ENCODE data around the gene MAP3K5.

DNA sequence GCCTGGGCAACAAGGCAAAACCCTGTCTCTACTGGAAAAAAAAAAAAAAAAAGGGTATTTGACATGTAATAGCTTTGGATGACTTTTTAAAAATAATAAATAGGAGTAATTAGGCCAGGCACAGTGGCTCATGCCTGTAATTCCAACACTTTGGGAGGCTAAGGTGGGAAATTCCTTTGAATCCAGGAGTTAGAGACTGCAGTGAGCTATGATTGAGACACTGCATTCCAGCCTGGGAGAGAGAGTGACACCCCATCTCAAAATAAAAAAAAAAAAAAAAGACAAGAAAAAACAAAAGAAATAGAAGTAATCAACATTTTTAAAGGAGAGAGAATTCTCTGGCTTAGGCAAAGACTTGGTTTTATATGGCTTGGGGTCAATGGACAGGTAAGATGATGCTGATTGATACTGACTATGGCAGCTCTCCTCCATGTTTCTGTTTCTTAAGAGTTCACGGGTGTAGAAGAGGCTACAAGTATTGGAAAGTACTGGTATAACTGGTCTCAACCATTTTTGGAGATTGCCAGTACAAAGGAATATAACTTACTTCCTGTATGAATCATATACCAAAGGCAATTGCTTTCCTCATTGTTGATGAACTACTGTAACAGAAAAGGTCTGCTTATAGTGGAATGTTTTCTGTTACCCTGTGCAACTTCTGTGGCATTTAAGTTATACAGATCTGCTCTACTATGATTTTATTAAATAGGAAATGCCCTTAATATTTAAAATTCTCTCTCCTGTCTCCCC is 10.1 kb downstream of the MAP3K5 start:
- TF ChIP-seq, protein P1, sequence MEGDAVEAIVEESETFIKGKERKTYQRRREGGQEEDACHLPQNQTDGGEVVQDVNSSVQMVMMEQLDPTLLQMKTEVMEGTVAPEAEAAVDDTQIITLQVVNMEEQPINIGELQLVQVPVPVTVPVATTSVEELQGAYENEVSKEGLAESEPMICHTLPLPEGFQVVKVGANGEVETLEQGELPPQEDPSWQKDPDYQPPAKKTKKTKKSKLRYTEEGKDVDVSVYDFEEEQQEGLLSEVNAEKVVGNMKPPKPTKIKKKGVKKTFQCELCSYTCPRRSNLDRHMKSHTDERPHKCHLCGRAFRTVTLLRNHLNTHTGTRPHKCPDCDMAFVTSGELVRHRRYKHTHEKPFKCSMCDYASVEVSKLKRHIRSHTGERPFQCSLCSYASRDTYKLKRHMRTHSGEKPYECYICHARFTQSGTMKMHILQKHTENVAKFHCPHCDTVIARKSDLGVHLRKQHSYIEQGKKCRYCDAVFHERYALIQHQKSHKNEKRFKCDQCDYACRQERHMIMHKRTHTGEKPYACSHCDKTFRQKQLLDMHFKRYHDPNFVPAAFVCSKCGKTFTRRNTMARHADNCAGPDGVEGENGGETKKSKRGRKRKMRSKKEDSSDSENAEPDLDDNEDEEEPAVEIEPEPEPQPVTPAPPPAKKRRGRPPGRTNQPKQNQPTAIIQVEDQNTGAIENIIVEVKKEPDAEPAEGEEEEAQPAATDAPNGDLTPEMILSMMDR (IDR thresholded peaks at IDR 0.05), result no peak
- no peak for TF ChIP-seq POLR2A (IDR thresholded peaks at IDR 0.05)
